Liver (tissue), 9 donors: ENCODE results near the gene ALDH5A1. TPM values are rescaled to one million over a fixed set of nuclear protein-coding genes. Genes with fewer than 3 reads are reported as not detected.

ENCODE experiments used
- DNase-seq: peaks from one replicate; pipeline ENCODE4 v3.0.0-alpha.2; 2017; ENCODE audit warnings: low spot score
- H3K27ac ChIP-seq, 2 donors: one replicate each; pipeline ENCODE4 v1.7.0; 2013; ENCODE audit warnings: inconsistent platforms in 2 of 2, low read length in 2 of 2, control low read depth in 1 of 2, low read depth in 1 of 2, mild to moderate bottlenecking in 1 of 2
- H3K27me3 ChIP-seq, 4 donors: one replicate each; pipeline versions ENCODE4 v1.6.1 to v1.7.0; 2013; ENCODE audit warnings: low read length in 3 of 4, inconsistent platforms in 1 of 4, mild to moderate bottlenecking in 1 of 4, moderate library complexity in 1 of 4; ENCODE audit not compliant: control insufficient read depth in 4 of 4, insufficient read depth in 4 of 4
- H3K36me3 ChIP-seq, 4 donors: one replicate each; pipeline versions ENCODE4 v1.6.1 to v1.7.0; 2013; ENCODE audit warnings: low read length in 3 of 4, mild to moderate bottlenecking in 3 of 4, low read depth in 1 of 4, moderate library complexity in 1 of 4; ENCODE audit not compliant: control insufficient read depth in 4 of 4, insufficient read depth in 3 of 4
- H3K4me1 ChIP-seq, 4 donors: one replicate each; pipeline versions ENCODE4 v1.6.1 to v1.7.0; 2013; ENCODE audit warnings: low read length in 3 of 4, mild to moderate bottlenecking in 3 of 4, moderate library complexity in 1 of 4; ENCODE audit not compliant: control insufficient read depth in 4 of 4, insufficient read depth in 4 of 4
- H3K4me3 ChIP-seq, 3 donors: one replicate each; pipeline versions ENCODE4 v1.6.1 to v1.7.0; 2013; ENCODE audit warnings: low read length in 3 of 3, control low read depth in 1 of 3, low read depth in 1 of 3, mild to moderate bottlenecking in 1 of 3
- H3K9ac ChIP-seq, 2 donors: one replicate each; pipeline ENCODE4 v1.7.0; 2013; ENCODE audit warnings: low read length in 2 of 2, mild to moderate bottlenecking in 2 of 2, moderate library complexity in 2 of 2, control low read depth in 1 of 2, low read depth in 1 of 2
- H3K9me3 ChIP-seq, 4 donors: one replicate each; pipeline versions ENCODE4 v1.6.1 to v1.7.0; 2013; ENCODE audit warnings: low read length in 3 of 4; ENCODE audit not compliant: control insufficient read depth in 4 of 4
- ATF3 ChIP-seq: IDR thresholded peaks from 2 replicates; pipeline ENCODE4 v1.6.1; 2016; ENCODE audit warnings: antibody characterized with exemption
- CTCF ChIP-seq: fragments of 150-350 bp; IDR thresholded peaks from 2 replicates; pipeline ENCODE4 v1.5.1; 2017; ENCODE audit warnings: improper control_type of control experiment, low read depth, low read length; ENCODE audit not compliant: missing input control
- EGR1 ChIP-seq, 2 donors: IDR thresholded peaks; 2 replicates each; pipeline ENCODE4 v1.6.1; 2016 to 2018; ENCODE audit warnings: antibody characterized with exemption in 2 of 2, low read depth in 2 of 2
- FOXA1 ChIP-seq: IDR thresholded peaks from 2 replicates; pipeline ENCODE4 v1.6.1; 2016; ENCODE audit warnings: antibody characterized with exemption
- FOXA2 ChIP-seq: IDR thresholded peaks from 2 replicates; pipeline ENCODE4 v1.6.1; 2016; ENCODE audit warnings: antibody characterized with exemption
- GABPA ChIP-seq, 2 donors: IDR thresholded peaks in 1 of 2; conservative IDR thresholded peaks in 1 of 2; 2 replicates each; pipeline ENCODE4 v1.6.1; 2016; ENCODE audit warnings: antibody characterized with exemption in 2 of 2, mild to moderate bottlenecking in 1 of 2, moderate library complexity in 1 of 2
- HNF4A ChIP-seq, 2 donors: conservative IDR thresholded peaks; 2 replicates each; pipeline ENCODE4 v1.6.1; 2016; ENCODE audit warnings: antibody characterized with exemption in 2 of 2, mild to moderate bottlenecking in 2 of 2
- JUND ChIP-seq, 2 donors: IDR thresholded peaks; 2 replicates each; pipeline ENCODE4 v1.6.1; 2016; ENCODE audit warnings: antibody characterized with exemption in 2 of 2
- MAX ChIP-seq: IDR thresholded peaks from 2 replicates; pipeline ENCODE4 v1.6.1; 2016; ENCODE audit warnings: antibody characterized with exemption
- NR2F2 ChIP-seq: IDR thresholded peaks from 2 replicates; pipeline ENCODE4 v1.6.1; 2016; ENCODE audit warnings: antibody characterized with exemption
- RAD21 ChIP-seq, 2 donors: IDR thresholded peaks; 2 replicates each; pipeline ENCODE4 v1.6.1; 2016; ENCODE audit warnings: antibody characterized with exemption in 2 of 2, mild to moderate bottlenecking in 2 of 2
- REST ChIP-seq: IDR thresholded peaks from 2 replicates; pipeline ENCODE4 v1.6.1; 2016; ENCODE audit warnings: antibody characterized with exemption, mild to moderate bottlenecking
- RXRA ChIP-seq, 2 donors: IDR thresholded peaks; 2 replicates each; pipeline ENCODE4 v1.6.1; 2017 to 2018; ENCODE audit warnings: antibody characterized with exemption in 2 of 2, mild to moderate bottlenecking in 1 of 2
- SP1 ChIP-seq: IDR thresholded peaks from 2 replicates; pipeline ENCODE4 v1.6.1; 2018; ENCODE audit warnings: antibody characterized with exemption, mild to moderate bottlenecking
- TAF1 ChIP-seq: conservative IDR thresholded peaks from 2 replicates; pipeline ENCODE4 v1.6.1; 2016; ENCODE audit warnings: antibody characterized with exemption, mild to moderate bottlenecking
- YY1 ChIP-seq: IDR thresholded peaks from 2 replicates; pipeline ENCODE4 v1.6.1; 2016; ENCODE audit warnings: antibody characterized with exemption, mild to moderate bottlenecking
- ZBTB33 ChIP-seq: IDR thresholded peaks from 2 replicates; pipeline ENCODE4 v1.6.1; 2016; ENCODE audit warnings: antibody characterized with exemption
- WGBS: extraction: QIAGEN DNeasy Blood & Tissue Kit; methylation state at CpG from one replicate; pipeline ENCODE4 v1.1.7; 2013; 5-methylcytosine and 5-hydroxymethylcytosine counted together
- polyA plus RNA-seq, 2 donors: library from polyadenylated mRNA; stranded (reverse) in 1 of 2; unstranded in 1 of 2; fragments of 200-250 nt in 1 of 2; fragments of >200 nt in 1 of 2; fragmentation: Nextera tagmentation in 1 of 2; extraction: Ambion mirVana in 1 of 2; gene quantifications; one replicate each; pipeline versions ENCODE4 v1.2.1 to v1.2.3, GENCODE V29; 2013 to 2015
- total RNA-seq, 2 donors: library from RNA; depleted of rRNA; stranded (reverse); fragments of >200 nt; gene quantifications; one replicate each; pipeline ENCODE4 v1.2.3, GENCODE V29; 2014
- donor health status: healthy.
- donor health status: healthy.
- donor health status: healthy.
- donor health status: healthy.
- donor health status: healthy.

ALDH5A1 gene
- total and polyA plus RNA-seq, 4 donors, result 18.2 to 26.8 (median 19.6) TPM

- TF ChIP-seq REST (no peak), YY1 (no peak), GABPA (IDR thresholded peaks at IDR 0.05 in 1 of 2, conservative IDR thresholded peaks at IDR 0.05 in 1 of 2) (no peak), FOXA2 (no peak), CTCF (no peak), HNF4A (conservative IDR thresholded peaks at IDR 0.05) (no peak), MAX (no peak), JUND (IDR thresholded peaks at IDR 0.05) (no peak), ATF3 (no peak), NR2F2 (no peak), ZBTB33 (no peak), RAD21 (IDR thresholded peaks at IDR 0.05) (no peak), RXRA (IDR thresholded peaks at IDR 0.05) (no peak), FOXA1 (no peak), TAF1 (no peak)
- H3K9ac ChIP-seq, result no peak overlapping the region
- H3K4me3 ChIP-seq, result no peak overlapping the region
- no peaks in the 10 kb centered on the region for H3K27me3 ChIP-seq
- 56% methylated on average over 4 of the region's 4 CpGs for WGBS
- no peaks in the 10 kb centered on the region for H3K4me1 ChIP-seq
- no peak overlapping the region for H3K27ac ChIP-seq
- DNase-seq, result no peak
- peaks cover 7 to 32% (median 30%) of the 10 kb centered on the region in 4 donors for H3K36me3 ChIP-seq
- no peaks in the 10 kb centered on the region for H3K9me3 ChIP-seq
Observed at GRCh38 chr6:24458134-24458533, 36.6 kb upstream of the ALDH5A1 start.

GRCh38 chr6:24458941-24459340, 35.8 kb upstream of the ALDH5A1 start:
- Histone ChIP-seq H3K4me3 (no peak overlapping the region), H3K9me3 (no peaks in the 10 kb centered on the region), H3K9ac (no peak overlapping the region), H3K27ac (no peak overlapping the region), H3K36me3 (peaks cover 7 to 37% (median 28%) of the 10 kb centered on the region in 4 donors), H3K4me1 (no peaks in the 10 kb centered on the region), H3K27me3 (no peaks in the 10 kb centered on the region)
- no peak for DNase-seq
- WGBS, result 65% methylated on average over 2 of the region's 2 CpGs
- TF ChIP-seq FOXA1 (no peak), FOXA2 (no peak), TAF1 (no peak), CTCF (no peak), JUND (IDR thresholded peaks at IDR 0.05) (no peak), ZBTB33 (no peak), SP1 (no peak), EGR1 (IDR thresholded peaks at IDR 0.05; ENCODE audit: low read depth in 2 of 2) (no peak)
